ENCODE results near the gene CYP2J2. TPM values are rescaled to one million over a fixed set of nuclear protein-coding genes. Genes with fewer than 3 reads are reported as not detected.
"Not testable (repeated sequence)": the region's sequence is repeated elsewhere in the genome, so short reads cannot be mapped to it uniquely, and the experiment has no call there.

Gene CYP2J2, protein sequence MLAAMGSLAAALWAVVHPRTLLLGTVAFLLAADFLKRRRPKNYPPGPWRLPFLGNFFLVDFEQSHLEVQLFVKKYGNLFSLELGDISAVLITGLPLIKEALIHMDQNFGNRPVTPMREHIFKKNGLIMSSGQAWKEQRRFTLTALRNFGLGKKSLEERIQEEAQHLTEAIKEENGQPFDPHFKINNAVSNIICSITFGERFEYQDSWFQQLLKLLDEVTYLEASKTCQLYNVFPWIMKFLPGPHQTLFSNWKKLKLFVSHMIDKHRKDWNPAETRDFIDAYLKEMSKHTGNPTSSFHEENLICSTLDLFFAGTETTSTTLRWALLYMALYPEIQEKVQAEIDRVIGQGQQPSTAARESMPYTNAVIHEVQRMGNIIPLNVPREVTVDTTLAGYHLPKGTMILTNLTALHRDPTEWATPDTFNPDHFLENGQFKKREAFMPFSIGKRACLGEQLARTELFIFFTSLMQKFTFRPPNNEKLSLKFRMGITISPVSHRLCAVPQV
- total RNA-seq (1 to 10 TPM; 5.0 to 8.6 TPM), polyA plus RNA-seq (ENCODE audit: insufficient read length in 2 of 2) (1 to 10 TPM; 4.5 to 6.1 TPM)
- long read RNA-seq, donor 1, partial matches to known transcripts: 0 of 2 reads
- long read RNA-seq, donor 1, other reads (novel, unspliced or antisense): 0 of 2 reads
- long read RNA-seq, donor 2, partial matches to known transcripts: 0 of 1 reads
- long read RNA-seq, donor 2, other reads (novel, unspliced or antisense): 0 of 1 reads
- long read RNA-seq, donor 3: 0 reads
- long read RNA-seq, donor 4, partial matches to known transcripts: 0 of 1 reads
- long read RNA-seq, donor 4, other reads (novel, unspliced or antisense): 0 of 1 reads

DNA sequence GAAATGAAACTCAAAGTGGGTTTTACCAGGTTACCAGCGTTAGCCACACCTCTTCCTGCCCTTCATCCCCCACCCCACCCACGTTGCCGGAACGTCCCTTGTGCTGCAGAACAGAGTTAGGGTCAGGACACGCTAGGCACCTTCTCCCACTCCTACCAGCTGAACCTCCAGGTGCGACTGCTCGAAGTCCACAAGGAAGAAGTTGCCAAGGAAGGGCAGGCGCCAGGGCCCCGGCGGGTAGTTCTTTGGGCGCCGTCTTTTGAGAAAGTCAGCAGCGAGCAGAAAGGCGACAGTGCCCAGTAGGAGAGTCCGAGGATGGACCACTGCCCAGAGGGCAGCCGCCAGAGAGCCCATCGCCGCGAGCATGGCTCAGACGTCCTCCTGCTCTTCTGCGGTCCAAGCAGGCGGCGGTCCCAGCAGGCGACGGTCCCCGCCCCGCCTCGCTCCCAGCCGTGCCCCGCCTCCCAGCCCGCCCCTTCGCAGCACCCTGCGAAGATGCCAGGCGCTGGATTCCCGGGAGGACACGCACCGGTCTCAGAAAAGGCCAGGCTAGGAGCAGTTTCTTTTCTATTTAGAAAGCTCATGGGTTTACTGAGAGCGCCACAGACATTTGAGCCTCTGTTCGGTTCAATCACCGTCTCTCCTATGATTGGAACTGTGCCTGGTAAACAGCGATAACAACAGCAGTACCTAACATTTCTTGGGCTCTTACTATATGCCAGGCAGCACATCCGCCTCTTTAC, at the start of gene CYP2J2:
Gene CYP2J2 (minus strand): TSS at position 393 of the 743 bp plus-strand sequence. CDS start 27 bp downstream, at position 366.
- WGBS (ENCODE audit: insufficient coverage): under 1% methylated on average over 38 of the region's 42 CpGs
- peaks cover 2% of the 10 kb centered on the region for H3K27me3 ChIP-seq (ENCODE audit: control insufficient read depth, insufficient read depth, low read length)
- H3K9me3 ChIP-seq (ENCODE audit: control insufficient read depth, insufficient read depth, low read length): peaks cover 4% of the 10 kb centered on the region
- DNase-seq (ENCODE audit: low read depth in 4 of 6, low spot score in 6 of 6): peak in 2 of 6 donors; percentile 67 to 78
- H3K27ac ChIP-seq (ENCODE audit: low read depth, low read length): peak within 1 kb of the TSS; percentile 53
- peaks cover 6% of the 10 kb centered on the region for H3K4me1 ChIP-seq (ENCODE audit: control insufficient read depth, insufficient read depth, low read length)
- peak within 1 kb of the TSS; percentile 60 for H3K4me3 ChIP-seq (ENCODE audit: low read depth, low read length)
- H3K36me3 ChIP-seq (ENCODE audit: control insufficient read depth, insufficient read depth, low read length): no peaks in the 10 kb centered on the region

DNA sequence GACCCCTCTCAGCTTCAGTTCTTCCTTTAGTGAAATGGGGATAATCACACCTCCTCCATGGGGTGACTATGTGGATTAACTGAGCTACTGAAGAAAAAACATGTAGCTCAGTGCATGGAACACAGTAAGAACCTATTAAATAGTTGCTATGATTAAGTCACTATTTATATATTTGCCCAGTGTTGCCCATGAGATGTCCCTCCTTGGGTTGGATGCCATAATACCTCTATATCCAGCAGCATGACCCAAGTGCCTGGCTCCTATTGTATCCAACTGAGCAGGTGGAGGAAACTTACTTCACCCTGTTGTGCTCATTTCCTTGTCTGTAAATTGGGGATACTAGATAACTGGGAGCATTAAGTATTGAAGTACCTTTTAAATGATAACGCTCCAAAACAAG, 47.1 kb upstream of the CYP2J2 start:
- Histone ChIP-seq H3K4me1 (ENCODE audit: control insufficient read depth, insufficient read depth, low read length) (peaks cover 26% of the 10 kb centered on the region), H3K27ac (ENCODE audit: low read depth, low read length) (no peak overlapping the region), H3K27me3 (ENCODE audit: control insufficient read depth, insufficient read depth, low read length) (no peaks in the 10 kb centered on the region), H3K9me3 (ENCODE audit: control insufficient read depth, insufficient read depth, low read length) (no peaks in the 10 kb centered on the region), H3K36me3 (ENCODE audit: control insufficient read depth, insufficient read depth, low read length) (no peaks in the 10 kb centered on the region), H3K4me3 (ENCODE audit: low read depth, low read length) (no peak overlapping the region)
- no peak for DNase-seq (ENCODE audit: low read depth in 4 of 6, low spot score in 6 of 6)
- WGBS (ENCODE audit: insufficient coverage): no CpG with 5 or more reads among the region's 1 CpG

DNA sequence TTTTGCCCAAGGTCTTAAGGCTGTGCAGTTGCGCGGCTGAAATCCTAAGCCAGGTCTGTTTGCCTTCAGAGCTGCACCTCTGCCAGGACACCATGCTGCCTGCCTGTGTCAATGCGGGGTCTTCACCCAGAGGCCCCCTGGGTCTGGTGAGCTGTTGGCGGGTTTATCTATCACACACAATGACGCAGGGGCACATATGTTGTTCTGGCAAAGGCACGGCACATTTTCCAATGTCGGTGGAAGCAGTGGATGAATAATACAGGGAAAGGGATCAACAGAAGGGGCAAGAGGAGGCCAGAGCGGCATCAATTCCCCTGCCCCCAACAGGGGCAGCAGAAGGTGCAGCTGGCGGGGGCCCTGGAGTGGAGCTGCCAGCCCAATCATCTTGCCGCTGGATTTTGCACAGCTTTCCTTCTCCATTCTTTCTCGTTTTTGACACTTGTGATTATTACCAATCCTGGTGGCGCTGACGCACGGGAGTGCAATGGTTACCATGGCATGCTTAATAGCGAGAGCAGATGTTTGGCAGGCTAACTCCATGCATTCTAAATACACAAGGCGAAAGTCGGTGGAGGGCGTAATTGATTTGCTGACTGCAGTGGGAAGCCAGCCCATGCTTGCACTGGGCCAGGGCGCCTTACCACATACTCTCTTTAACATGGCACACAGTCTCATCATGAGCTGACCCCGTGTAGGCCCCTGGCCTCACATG, 45.8 kb upstream of the CYP2J2 start:
- Histone ChIP-seq H3K27ac (ENCODE audit: low read depth, low read length) (peak overlapping the region; percentile 69), H3K4me1 (ENCODE audit: control insufficient read depth, insufficient read depth, low read length) (peaks cover 26% of the 10 kb centered on the region), H3K9me3 (ENCODE audit: control insufficient read depth, insufficient read depth, low read length) (no peaks in the 10 kb centered on the region), H3K27me3 (ENCODE audit: control insufficient read depth, insufficient read depth, low read length) (no peaks in the 10 kb centered on the region), H3K36me3 (ENCODE audit: control insufficient read depth, insufficient read depth, low read length) (no peaks in the 10 kb centered on the region), H3K4me3 (ENCODE audit: low read depth, low read length) (no peak overlapping the region)
- WGBS (ENCODE audit: insufficient coverage): 35% methylated on average over 16 of the region's 20 CpGs
- DNase-seq (ENCODE audit: low read depth in 4 of 6, low spot score in 6 of 6): peak in 3 of 6 donors; percentile 64 to 94 (median 89)

DNA sequence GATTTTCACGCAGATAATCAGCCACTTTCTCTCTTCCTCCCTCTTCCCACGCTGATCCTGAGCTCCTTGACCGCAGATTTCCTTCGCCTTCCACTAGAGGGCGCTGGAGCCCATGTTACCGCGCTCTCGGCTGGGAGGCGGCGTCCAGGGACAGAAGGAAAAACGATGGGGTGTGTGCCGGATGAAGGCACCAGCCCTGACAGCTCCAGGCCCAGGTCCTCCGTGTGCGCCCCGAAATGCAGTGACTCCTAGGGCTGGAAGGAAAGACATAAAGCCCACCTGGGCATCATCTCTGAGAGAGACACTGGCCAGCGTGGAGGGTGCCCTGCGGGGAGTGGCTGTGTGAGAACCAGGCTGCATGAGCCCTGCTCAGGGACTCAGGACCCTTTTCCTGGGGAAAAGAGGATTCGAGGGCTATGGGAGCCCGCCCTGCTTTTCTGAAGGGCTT, 44.9 kb upstream of the CYP2J2 start:
- peak in 4 of 6 donors; percentile 74 to 96 (median 86) for DNase-seq (ENCODE audit: low read depth in 4 of 6, low spot score in 6 of 6)
- peak overlapping the region; percentile 40 for H3K27ac ChIP-seq (ENCODE audit: low read depth, low read length)
- H3K36me3 ChIP-seq (ENCODE audit: control insufficient read depth, insufficient read depth, low read length): no peaks in the 10 kb centered on the region
- WGBS (ENCODE audit: insufficient coverage): 6% methylated on average over 14 of the region's 19 CpGs
- peak overlapping the region; percentile 21 for H3K4me3 ChIP-seq (ENCODE audit: low read depth, low read length)
- H3K9me3 ChIP-seq (ENCODE audit: control insufficient read depth, insufficient read depth, low read length): no peaks in the 10 kb centered on the region
- H3K4me1 ChIP-seq (ENCODE audit: control insufficient read depth, insufficient read depth, low read length): peaks cover 22% of the 10 kb centered on the region
- no peaks in the 10 kb centered on the region for H3K27me3 ChIP-seq (ENCODE audit: control insufficient read depth, insufficient read depth, low read length)

DNA sequence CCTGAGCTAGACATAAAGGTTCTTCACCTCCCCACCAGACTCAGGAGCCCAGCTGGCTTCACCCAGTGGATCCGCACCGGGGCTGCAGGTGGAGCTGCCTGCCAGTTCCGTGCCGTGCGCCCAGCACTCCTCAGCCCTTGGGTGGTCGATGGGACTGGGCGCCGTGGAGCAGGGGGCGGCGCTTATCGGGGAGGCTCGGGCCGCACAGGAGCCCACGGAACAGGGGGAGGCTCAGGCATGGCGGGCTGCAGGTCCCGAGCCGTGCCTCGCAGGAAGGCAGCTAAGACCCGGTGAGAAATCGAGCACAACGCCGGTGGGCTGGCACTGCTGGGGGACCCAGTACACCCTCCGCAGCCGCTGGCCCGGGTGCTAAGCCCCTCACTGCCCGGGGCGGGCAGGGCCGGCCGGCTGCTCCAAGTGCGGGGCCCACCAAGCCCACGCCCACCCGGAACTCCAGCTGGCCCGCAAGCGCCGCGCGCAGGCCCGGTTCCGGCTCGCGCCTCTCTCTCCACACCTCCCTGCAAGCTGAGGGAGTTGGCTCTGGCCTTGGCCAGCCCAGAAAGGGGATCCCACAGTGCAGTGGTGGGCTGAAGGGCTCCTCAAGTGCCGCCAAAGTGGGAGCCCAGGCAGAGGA, 43.1 kb upstream of the CYP2J2 start:
- H3K9me3 ChIP-seq (ENCODE audit: control insufficient read depth, insufficient read depth, low read length); H3K4me3 ChIP-seq (ENCODE audit: low read depth, low read length); H3K27ac ChIP-seq (ENCODE audit: low read depth, low read length); H3K27me3 ChIP-seq (ENCODE audit: control insufficient read depth, insufficient read depth, low read length); DNase-seq (ENCODE audit: low read depth in 4 of 6, low spot score in 6 of 6); H3K36me3 ChIP-seq (ENCODE audit: control insufficient read depth, insufficient read depth, low read length): not testable (repeated sequence)
- peaks cover 20% of the 10 kb centered on the region for H3K4me1 ChIP-seq (ENCODE audit: control insufficient read depth, insufficient read depth, low read length)
- 96% methylated on average over 42 of the region's 42 CpGs for WGBS (ENCODE audit: insufficient coverage)

DNA sequence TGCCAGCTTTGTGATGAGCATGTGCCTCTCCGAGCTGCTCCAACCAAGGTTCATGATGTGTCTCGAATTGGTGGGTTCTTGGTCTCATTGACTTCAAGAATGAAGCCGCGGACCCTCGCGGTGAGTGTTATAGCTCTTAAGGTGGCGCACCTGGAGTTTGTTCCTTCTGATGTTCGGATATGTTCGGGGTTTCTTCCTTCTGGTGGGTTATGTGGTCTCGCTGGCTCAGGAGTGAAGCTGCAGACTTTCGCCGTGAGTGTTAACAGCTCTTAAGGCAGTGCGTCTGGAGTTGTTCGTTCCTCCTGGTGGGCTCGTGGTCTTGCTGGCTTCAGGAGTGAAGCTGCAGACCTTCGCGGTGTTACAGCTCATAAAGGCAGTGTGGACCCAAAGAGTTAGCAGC, 42.2 kb upstream of the CYP2J2 start:
- not testable (repeated sequence) for H3K36me3 ChIP-seq (ENCODE audit: control insufficient read depth, insufficient read depth, low read length); H3K4me3 ChIP-seq (ENCODE audit: low read depth, low read length); H3K9me3 ChIP-seq (ENCODE audit: control insufficient read depth, insufficient read depth, low read length); DNase-seq (ENCODE audit: low read depth in 4 of 6, low spot score in 6 of 6); H3K27me3 ChIP-seq (ENCODE audit: control insufficient read depth, insufficient read depth, low read length); H3K27ac ChIP-seq (ENCODE audit: low read depth, low read length)
- H3K4me1 ChIP-seq (ENCODE audit: control insufficient read depth, insufficient read depth, low read length): peaks cover 20% of the 10 kb centered on the region
- WGBS (ENCODE audit: insufficient coverage): 91% methylated on average over 13 of the region's 17 CpGs

DNA sequence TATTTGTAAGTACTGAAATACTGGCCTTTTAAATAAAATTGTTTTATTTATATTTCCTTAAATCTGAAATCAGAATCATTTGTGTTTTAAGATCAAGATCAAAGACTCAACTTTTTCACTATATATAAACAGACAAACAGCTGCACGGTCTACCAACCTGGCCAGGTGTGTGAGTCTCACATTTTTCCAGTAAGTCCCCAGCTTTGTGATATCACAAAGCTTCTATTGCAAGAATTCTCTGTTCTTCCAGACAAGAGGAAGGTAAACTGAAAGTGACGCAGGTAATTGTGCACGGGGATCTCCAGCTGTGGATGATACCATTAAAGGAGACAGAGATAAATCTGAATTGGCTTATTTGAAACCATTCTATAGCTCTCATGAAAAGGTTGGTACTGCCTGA, 41.2 kb upstream of the CYP2J2 start:
- Histone ChIP-seq H3K4me1 (ENCODE audit: control insufficient read depth, insufficient read depth, low read length) (peaks cover 19% of the 10 kb centered on the region), H3K4me3 (ENCODE audit: low read depth, low read length) (no peak overlapping the region), H3K27ac (ENCODE audit: low read depth, low read length) (no peak overlapping the region), H3K9me3 (ENCODE audit: control insufficient read depth, insufficient read depth, low read length) (no peaks in the 10 kb centered on the region), H3K27me3 (ENCODE audit: control insufficient read depth, insufficient read depth, low read length) (no peaks in the 10 kb centered on the region), H3K36me3 (ENCODE audit: control insufficient read depth, insufficient read depth, low read length) (no peaks in the 10 kb centered on the region)
- DNase-seq (ENCODE audit: low read depth in 4 of 6, low spot score in 6 of 6): no peak
- WGBS (ENCODE audit: insufficient coverage): 100% methylated on average over 1 of the region's 3 CpGs

DNA sequence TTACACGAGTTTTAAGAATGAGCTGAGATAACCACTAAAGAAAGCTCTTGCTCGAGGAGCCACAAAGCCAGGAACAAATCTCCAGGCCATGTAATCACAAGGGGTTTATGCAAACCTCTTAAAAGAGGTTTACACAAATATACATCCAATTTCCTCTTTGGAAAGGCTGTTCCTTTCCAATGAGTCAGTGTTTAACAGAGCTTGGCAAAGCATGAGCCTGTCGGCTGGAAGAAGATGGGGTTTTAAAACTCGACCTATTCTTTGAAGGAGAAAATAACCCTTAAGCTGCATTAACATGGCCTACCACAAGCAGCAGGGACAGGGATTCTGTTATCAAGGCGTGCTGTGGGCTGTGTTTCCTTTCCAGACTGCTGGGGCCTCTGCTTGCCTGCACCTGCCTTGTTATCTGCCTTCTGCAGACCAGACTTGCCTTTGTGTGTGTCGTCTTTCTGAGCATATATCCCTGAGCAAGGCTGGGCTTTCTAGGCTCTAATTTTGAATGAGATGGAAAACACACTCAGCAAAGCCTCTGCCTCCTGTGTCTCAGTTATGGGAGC, 40.6 kb upstream of the CYP2J2 start:
- Histone ChIP-seq H3K27ac (ENCODE audit: low read depth, low read length) (no peak overlapping the region), H3K36me3 (ENCODE audit: control insufficient read depth, insufficient read depth, low read length) (no peaks in the 10 kb centered on the region), H3K4me3 (ENCODE audit: low read depth, low read length) (no peak overlapping the region), H3K27me3 (ENCODE audit: control insufficient read depth, insufficient read depth, low read length) (no peaks in the 10 kb centered on the region), H3K9me3 (ENCODE audit: control insufficient read depth, insufficient read depth, low read length) (no peaks in the 10 kb centered on the region), H3K4me1 (ENCODE audit: control insufficient read depth, insufficient read depth, low read length) (peaks cover 13% of the 10 kb centered on the region)
- DNase-seq (ENCODE audit: low read depth in 4 of 6, low spot score in 6 of 6): peak in 2 of 6 donors; percentile 31 to 64
- 35% methylated on average over 3 of the region's 6 CpGs for WGBS (ENCODE audit: insufficient coverage)
